GM19372 (cell line): ENCODE data around the gene CLDN14.
"Not testable (repeated sequence)": the region's sequence is repeated elsewhere in the genome, so short reads cannot be mapped to it uniquely, and the experiment has no call there.

Source experiments
- ATAC-seq: cut with Tn5 transposase; IDR thresholded peaks from one replicate; pipeline ENCODE4 v1.9.1; 2021; ENCODE audit warnings: mild to moderate bottlenecking, low read depth, moderate library complexity; ENCODE audit not compliant: unreplicated experiment

CLDN14 gene

DNA sequence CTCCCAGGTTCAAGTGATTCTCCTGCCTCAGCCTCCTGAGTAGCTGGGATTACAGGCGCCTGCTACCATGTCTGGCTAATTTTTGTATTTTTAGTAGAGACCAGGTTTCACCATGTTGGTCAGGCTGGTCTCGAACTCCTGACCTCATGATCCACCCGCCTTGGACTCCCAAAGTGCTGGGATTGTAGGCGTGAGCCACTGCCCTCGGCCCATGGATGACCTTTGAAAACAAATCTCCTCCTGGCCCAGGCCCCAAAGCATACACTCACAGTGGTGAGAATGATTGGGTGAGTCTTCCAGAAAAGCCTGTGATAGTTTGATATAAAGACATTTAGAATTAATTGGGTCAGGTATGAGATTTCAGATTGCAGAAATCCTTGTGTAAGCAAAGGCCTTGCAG lies 3.4 kb downstream of the CLDN14 start:
- not testable (repeated sequence) for ATAC-seq

DNA sequence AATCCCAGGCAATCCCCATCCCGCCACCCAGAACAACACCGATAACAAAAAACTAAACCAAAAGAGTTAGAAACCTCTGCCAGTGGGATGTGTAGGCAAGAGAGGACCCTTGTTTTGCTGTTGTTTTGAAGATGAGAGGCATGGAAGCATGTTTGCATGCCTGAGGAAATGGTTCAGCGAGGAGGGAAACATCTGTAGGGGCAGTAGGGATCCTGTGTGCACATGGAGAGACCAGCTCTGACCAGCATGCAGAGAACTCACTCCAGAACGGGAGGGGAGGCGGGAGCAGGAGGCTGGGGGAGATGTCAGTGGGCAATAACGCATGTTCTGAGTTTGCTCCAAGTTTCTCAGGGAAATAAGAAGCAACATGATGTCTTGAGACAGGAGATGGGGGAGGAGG lies 5.3 kb downstream of the CLDN14 start:
- ATAC-seq = no peak

DNA sequence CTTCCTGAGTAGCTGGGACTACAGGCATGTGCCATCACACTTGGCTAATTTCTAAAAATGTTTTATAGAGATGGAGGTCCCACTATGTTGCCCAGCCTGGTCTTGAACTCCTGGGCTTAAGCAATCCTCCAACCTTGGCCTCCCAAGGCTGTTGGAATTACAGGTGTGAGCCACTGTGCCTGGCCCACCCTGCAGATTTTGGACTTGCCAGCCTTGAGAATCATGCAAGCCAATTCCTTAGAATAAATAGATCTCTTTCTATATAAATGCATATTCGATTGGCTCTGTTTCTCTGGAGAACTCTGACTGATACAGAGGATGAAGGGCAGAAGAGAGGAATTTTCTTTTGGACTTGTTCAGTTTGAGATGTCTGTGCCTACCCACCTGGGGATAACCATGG lies 6.7 kb downstream of the CLDN14 start:
- no peak for ATAC-seq

DNA sequence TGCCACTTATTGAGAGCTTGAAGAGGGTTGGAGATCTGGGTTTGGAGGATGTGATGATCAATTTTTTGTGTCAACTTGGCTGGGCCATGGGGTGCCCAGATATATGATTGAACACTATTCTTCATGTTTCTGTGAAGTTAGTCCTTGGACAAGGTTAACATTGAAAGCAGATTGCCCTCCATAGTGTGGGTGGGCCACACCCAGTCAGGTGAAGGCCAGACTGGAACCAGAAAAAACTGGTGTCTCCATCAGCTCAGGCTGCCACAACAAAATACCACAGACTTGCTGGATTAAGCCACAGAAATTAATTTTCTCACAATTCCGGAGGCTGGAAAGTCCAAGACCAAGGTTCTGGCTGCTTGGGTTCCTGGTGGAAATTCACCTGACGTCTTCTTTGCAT lies 7.5 kb downstream of the CLDN14 start:
- no peak for ATAC-seq

DNA sequence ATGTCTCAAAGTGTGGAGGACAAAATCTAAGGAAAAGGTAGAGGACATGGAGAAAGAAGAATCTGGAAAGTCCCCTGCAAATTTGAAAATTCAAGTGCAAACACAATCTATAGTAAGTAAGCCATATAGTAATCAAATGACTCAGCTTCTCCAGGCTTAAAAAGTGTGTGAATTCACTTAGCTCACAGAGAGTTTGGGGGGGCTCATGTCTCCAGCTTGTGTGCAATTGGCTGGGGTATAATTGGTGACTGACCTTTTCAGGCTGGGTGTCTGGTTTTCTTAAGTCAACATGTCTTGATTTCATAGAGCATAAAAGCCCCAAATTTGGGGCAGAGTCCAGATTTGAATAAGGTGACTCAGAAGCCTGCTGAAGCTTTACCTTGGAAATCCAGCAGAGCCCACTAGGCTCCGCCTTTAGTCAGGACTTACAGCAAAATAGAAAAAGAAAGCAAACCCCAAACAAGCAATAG lies 8.6 kb downstream of the CLDN14 start:
- no peak for ATAC-seq

DNA sequence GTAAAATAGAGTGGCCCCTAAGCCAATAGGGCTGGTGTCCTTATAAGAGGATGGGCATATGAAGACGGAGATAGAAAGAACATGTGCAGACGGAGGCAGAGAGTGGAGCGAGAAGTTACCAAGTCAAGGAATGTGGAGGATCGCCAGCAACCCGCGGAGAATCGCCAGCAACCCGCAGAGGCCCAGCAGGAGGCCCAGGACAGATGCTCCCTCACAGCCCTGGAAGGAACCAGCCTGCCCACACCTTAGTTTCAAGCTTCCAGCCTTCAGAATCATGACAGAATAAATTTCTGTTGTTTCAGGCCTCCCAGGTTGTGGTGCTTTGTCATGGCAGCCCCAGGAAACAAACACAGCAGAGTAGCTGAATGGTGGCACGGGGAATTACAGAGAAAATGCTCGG lies 9.6 kb downstream of the CLDN14 start:
- ATAC-seq = no peak

DNA sequence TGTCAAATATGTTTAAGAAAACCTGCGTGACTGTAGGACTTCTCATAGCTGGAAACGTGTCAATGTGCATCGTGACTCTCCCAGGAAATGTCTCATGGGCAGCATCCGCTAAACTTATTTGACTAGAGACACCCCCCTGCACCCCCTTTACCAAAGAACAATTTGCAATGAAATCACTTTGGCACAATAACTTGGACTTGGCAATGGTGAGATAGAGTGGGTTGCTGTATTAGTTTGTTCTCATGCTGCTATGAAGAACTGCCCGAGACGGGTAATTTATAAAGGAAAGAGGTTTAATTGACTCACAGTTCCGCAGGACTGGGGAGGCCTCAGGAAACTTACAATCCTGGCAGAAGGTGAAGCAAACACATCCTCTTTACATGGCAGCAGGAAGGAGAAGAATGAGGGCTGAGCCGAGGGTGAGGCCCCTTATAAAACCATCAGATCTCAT lies 13.8 kb downstream of the CLDN14 start:
- no peak for ATAC-seq

DNA sequence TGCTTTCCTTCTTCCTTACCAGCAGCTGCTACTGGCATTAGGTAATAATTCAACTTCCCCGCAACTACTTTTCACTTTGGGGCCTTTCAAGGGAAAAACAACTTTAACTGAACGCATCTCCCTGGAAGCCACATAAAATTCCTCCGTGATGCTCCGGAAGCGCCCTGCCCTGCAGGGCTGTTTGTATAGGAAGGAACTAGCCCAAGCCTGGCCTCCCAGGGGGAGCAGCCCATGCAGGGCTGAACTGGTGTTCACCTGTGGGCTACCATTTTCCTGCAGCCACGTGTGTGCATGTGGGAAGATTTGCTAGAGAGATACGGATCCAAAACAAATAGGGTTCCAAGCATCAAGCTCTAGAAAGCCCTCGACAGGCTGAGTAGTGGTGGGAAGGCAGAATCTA lies 14.4 kb downstream of the CLDN14 start:
- ATAC-seq = no peak

DNA sequence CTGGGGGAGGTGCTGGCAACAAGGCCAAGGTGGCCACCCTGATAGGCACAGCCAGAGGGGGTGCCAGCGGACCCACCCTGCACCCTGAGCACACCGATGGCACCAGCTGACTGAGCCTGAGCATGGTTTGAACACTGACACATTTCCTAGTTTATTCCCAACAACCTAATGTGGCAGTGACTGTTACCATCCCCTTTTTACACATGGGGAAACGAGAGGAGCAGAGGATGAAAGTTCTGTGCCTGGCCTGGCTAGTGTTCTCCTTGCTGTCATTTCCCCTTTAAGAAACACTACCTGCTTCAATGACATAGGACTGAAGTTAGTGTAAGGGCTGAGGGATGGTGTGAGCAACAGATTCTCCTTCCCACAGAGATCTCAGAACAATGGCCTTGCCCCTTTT lies 15.3 kb downstream of the CLDN14 start:
- ATAC-seq = no peak

DNA sequence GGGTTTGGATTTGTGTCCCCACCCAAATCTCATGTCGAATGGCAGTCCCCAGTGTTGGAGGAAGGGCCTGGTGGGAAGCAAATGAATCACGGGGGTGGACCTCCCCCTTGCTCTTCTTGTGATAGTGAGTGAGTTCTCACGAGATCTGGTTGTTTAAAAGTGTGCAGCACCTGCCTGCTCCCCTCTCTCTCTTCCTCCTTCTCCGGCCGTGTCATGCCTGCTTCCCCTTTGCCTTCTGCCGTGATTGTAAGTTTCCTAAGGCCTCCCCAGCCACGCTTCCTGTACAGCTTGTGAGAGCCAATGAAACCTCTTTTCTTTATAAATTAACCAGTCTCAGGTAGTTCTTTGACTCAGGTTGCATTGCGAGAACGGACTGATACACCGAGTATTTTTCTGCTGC lies 15.9 kb downstream of the CLDN14 start:
- ATAC-seq = no peak

DNA sequence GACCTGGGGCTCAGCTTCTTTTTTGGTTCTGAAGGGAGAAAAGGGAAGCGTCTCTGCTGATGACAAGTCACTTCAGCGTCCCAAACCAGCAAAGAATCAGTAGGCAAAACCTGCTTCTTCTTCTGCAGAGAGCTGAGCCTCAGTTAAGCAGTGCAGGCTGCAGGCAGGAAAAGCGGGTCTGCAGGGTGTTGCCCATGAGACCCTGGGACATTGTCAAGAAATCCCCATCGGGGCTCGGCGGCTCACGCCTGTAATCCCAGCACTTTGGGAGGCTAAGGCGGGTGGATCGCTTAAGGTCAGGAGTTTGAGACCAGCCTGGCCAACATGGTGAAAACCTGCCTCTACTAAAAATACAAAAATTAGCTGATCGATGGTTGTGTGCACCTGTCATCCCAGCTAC lies 16.7 kb downstream of the CLDN14 start:
- ATAC-seq = no peak

DNA sequence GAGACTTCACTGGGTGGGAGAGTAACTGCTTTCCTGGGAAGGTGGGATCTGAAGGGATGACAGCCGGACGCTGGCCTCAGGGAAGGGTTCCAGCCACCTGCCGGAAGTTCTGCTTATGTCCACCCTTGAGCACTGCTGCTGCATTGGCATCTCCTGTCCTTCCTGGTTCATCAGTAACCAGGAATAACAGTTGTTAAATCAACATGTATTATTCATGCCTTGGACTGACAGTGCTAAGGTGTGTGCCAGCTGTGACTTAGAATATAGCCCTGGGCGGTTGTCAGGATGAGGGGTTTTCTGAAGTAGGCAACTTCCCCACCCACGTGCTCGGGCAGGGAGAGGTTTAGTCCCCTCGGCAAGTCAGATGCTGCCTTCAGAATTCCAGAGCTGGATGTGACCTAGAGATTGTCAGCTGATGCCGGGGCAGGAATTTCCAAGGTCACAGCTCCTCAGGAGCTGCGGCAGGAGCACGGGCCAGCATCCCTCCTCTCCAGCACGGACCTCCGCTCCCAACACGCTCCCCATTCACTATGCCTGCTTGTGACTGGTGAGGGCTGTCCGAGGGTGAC lies 17.9 kb downstream of the CLDN14 start:
- no peak for ATAC-seq

DNA sequence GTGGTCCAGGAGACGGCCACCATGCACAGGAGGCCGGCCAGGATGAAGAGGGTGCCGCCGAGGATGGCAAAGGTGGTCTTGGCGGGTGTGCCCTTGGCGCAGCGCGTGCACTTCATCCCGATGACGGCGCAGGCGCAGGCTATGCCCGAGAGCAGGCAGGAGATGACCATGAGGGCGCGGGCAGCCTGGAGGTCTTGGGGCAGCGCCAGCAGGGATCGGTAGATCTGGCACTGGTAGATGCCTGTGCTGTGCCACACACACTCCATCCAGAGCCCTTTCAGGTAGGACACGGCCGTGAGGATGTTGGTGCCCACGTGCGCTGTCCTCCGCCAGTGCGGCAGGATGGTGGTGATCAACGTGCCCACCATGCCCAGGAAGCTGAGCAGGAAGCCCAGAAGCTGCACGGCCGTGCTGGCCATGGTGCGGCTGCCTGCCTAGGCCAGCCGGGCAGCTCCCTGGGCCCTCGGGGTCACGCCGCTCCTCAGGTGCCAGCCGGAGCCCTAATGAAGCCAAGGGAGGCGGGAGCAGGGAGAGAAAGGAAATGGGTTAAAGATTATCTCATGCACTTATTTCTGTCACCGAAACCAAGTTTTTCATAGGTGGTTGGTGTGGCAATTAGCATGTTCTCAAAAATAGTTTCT lies 18.5 kb downstream of the CLDN14 start:
- ATAC-seq = no peak

DNA sequence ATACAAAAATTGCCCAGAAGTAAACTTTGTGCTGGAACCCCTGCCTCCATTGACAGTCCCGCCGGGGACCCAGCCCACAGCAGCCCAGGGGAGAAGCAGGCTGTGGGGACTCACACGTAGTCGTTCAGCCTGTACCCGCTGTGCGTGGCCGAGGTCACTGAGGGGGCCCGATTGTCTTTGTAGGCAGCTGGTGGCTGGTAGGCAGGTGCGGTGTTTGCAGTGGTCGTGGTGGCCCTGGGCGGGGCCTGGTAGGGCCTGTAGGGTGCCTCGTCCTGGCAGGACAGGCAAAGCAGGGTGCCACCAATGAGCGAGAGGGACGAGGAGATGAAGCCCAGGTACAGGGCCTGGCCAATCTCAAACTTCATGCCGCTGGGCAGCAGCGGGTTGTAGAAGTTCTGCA lies 19.1 kb downstream of the CLDN14 start:
- ATAC-seq = no peak

DNA sequence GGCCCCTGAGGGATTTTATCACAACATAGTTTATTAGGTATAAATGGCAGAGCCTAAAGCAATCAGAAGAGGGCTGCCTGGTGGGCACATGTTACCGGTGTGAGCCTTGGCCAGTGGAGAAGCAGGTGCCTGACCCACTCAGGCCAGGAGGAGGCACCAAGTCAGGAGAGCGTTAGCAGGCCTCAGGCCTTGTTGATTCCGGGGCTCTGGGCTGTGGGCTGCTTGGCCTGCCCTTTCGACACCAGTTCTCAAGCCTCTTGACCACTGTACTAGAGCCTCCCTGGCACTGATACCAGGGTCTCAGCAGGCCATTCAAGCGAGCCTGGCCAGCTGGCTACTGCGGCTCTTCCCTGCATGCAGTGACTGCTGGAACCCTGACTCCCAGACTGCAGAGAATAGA lies 20.8 kb downstream of the CLDN14 start:
- ATAC-seq = no peak

DNA sequence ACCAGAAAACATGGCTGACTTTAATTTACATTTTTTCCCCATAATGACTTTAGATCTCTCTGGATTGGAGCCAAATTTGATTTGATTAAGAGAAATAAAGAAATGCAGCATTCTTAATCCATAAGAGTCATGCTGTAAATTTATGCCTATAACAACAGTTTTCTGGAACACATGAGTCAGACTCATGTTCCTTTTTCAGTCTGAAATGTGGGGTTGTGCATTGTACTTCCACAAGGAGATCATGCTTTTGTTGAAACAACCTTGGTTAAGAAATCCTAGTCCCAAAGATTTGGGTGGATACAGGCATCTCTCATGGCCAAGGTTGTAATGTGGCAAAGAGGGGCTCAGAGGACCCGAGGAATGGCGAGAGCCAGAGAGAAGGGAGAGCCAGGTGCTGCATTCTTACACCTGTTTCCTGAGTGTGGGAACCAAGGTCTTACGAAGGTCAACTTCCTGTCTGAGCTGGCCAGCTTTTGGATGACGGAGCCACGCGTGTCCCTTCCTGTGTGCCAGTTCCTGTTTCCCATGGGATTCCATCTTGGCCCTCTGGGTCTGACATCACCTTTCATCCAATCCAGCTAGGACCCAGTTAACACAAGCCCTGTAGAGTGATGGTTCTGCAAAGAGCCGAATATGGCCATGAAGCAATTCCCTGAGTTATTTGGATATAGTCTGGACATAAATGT lies 23.1 kb downstream of the CLDN14 start:
- no peak for ATAC-seq

DNA sequence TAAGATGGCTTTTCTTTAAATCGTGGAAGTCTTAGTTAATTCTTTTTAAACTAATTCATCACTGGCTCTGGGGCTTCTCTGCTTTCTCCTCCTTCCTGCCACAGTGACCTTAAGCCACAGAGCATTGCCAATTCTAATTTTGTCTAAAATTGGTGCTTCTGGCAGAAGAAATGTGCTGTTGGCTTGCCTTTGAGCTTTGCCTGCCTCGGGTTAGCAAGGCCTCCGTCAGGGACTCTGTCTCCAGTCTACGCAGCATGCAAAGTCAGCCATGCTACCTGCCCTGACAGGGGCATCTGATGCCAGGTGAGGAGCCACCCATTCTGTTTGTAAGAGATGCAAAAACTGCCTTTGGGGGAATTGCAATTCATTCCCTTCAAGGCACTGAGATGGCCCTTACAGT lies 25.2 kb downstream of the CLDN14 start:
- no peak for ATAC-seq

DNA sequence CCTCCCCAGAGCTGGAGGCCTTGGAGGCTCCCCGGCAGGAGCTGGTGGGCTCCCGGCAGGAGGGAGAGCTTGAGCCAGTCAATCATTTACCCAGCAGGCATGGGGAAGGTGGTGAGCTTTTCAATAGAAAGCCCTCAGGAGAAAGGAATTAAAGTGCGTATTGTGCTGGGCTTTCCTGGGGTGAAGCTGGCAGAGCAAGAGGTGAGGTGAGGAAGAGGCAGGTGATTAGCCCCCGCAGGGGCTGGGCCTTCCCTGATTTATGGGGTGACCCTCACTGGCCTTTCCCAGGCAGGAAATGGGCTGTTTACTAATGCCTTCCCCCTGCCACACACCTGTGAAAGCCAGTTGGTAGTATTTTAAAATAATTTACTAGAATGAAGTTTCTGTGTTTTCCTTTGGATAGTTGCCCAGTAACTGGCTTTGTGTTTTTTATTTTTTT lies 25.8 kb downstream of the CLDN14 start:
- no peak for ATAC-seq

DNA sequence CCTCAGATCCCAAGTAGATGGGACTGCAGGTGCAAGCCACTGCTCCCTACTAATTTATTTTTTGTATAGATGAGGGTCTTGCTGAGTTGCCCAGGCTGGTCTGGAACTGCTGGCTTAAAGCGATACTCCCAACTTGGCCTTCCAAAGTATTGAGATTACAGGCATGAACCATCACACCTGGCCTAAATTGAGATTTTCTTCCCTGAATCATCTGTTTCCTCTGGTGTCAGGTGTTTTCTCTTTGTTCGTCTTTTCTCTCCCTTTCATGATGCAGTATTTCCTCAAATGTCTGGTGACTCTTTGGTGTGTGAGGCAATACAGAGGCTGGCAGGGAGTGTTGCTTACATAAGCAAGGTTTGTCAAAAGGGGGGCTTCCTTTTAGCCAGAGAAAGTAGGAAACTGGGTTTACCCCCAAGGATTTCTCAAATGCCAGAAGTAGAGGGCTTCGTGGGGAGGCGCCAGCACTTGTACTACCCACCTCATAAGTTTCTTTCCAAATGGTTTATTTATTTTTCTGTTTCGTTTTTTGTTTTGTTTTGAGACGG lies 27.6 kb downstream of the CLDN14 start:
- no peak for ATAC-seq

DNA sequence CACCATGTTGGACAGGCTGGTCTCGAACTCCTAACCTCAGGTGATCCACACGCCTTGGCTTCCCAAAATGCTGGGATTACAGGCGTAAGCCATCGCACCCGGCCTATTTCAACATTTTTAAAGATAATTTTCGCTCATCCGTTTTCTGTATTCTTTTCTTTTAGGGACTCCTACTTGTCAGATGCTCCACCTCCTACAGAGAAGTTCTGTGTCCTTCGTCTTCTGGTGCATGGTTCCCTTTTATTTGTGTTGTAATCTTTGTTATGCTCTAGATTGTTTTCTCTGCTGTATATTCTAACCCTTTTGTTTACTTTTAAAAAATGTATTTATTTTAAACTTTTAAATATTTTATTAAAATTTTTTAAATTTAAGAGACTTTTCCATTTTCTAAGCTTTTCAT lies 28.4 kb downstream of the CLDN14 start:
- ATAC-seq = no peak

DNA sequence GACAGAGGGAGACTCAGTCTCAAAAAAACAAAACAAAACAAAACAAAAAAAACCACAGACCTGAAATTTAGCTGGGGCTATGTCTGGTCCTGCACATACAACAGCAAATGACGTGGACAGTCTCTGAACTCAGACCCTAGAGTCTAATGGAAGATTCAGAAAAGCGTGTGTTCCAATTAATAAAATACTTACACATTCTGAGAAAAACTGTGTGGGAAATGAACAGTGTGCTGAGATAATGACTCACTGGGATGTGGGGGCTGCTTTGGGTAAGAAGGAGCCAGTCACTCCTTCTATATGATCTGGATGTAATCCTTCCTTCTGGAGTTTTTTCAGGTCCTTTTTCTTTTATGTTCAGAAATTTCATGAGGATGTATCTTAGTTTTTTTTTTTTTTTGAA lies 29.4 kb downstream of the CLDN14 start:
- ATAC-seq = no peak

DNA sequence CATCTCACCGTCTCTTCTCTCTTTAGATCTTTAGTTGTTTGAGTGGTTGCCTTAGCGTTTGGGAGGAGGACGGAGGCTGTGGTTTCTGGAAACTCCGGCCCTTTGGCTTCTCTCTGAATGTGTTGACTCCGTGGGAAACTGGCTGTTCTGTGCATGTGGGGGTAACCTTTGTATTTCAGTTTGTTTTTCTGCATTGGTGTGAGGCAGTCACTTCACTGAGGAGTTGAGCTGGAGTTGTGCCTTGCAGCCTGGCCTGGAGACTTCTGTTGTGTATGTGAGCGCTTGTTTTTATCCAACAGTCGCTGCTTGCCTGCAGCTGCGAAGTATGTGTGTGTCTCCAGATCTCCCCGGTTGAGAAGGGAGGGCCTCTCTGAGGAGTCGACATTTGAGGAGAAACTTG lies 33.6 kb downstream of the CLDN14 start:
- no peak for ATAC-seq
